ENCODE measurements around the gene SLC6A19. TPM values are rescaled to one million over a fixed set of nuclear protein-coding genes. Genes with fewer than 3 reads are reported as not detected.

SLC6A19 gene
- total RNA-seq, 1 experiment from 2014 or later, result not detected

- DNase-seq, result no peak
- Histone ChIP-seq H3K79me2 (ENCODE audit: low read length) (no peaks in the 10 kb centered on the region), H3K27me3 (ENCODE audit: low read length) (no peaks in the 10 kb centered on the region; the same call in 1 of the 2 replicates), H3K9me3 (ENCODE audit: low read length) (no peaks in the 10 kb centered on the region), H2AFZ (ENCODE audit: low read length) (no peak overlapping the region), H3F3A (ENCODE audit: low read length, unreplicated experiment) (no peaks in the 10 kb centered on the region), H3K27ac (ENCODE audit: low read length) (no peak overlapping the region), H3K36me3 (ENCODE audit: low read depth, low read length) (no peaks in the 10 kb centered on the region), H3K4me3 (ENCODE audit: low read length) (no peak overlapping the region), H3K9me2 (replicated peaks; ENCODE audit: low read length) (no peaks in the 10 kb centered on the region), H3K9ac (ENCODE audit: low read length) (no peak overlapping the region), H3K4me1 (ENCODE audit: insufficient read depth, low read length) (peaks cover 13% of the 10 kb centered on the region), H3K4me2 (ENCODE audit: low read length) (no peak overlapping the region), H4K20me1 (ENCODE audit: low read length) (peaks cover 9% of the 10 kb centered on the region; the same call in 1 of the 2 replicates)
- no TSS peak for BruUV-seq (replicated peaks)
- TF ChIP-seq EZH2 (IDR thresholded peaks at IDR 0.05; ENCODE audit: low read length, unreplicated experiment) (no peak), CTCF (conservative IDR thresholded peaks at IDR 0.05; ENCODE audit: low read depth, low read length) (no peak), EZH2phosphoT487 (IDR thresholded peaks at IDR 0.05; ENCODE audit: borderline replicate concordance, low read length) (no peak)
- no peak for ATAC-seq
- intact Hi-C loops (cut with micrococcal nuclease), result no loop called here
- POLR2A ChIA-PET (ENCODE audit: unreplicated experiment), result no interaction called here
- CTCF ChIA-PET, result no interaction called here
Measured at GRCh38 chr5:1230551-1230950, 29.2 kb downstream of the SLC6A19 start.

GRCh38 chr5:1231354-1231905, 30.0 kb downstream of the SLC6A19 start:
- H3K9me2 ChIP-seq (replicated peaks; ENCODE audit: low read length), result no peaks in the 10 kb centered on the region
- H3K36me3 ChIP-seq (ENCODE audit: low read depth, low read length), result no peaks in the 10 kb centered on the region
- H3K4me3 ChIP-seq (ENCODE audit: low read length), result no peak overlapping the region
- no peaks in the 10 kb centered on the region for H3K79me2 ChIP-seq (ENCODE audit: low read length)
- BruUV-seq (replicated peaks), result no TSS peak
- ChIA-PET POLR2A (ENCODE audit: unreplicated experiment) (no interaction called here), CTCF (no interaction called here)
- TF ChIP-seq CTCF (conservative IDR thresholded peaks at IDR 0.05; ENCODE audit: low read depth, low read length), result no peak
- no peak for TF ChIP-seq EZH2 (IDR thresholded peaks at IDR 0.05; ENCODE audit: low read length, unreplicated experiment)
- no peak for TF ChIP-seq EZH2phosphoT487 (IDR thresholded peaks at IDR 0.05; ENCODE audit: borderline replicate concordance, low read length)
- H3K4me2 ChIP-seq (ENCODE audit: low read length), result no peak overlapping the region
- H3F3A ChIP-seq (ENCODE audit: low read length, unreplicated experiment), result no peaks in the 10 kb centered on the region
- no peaks in the 10 kb centered on the region; the same call in 1 of the 2 replicates for H3K27me3 ChIP-seq (ENCODE audit: low read length)
- ATAC-seq, result no peak
- no peak overlapping the region for H3K9ac ChIP-seq (ENCODE audit: low read length)
- intact Hi-C loops (cut with micrococcal nuclease), result no loop called here
- no peak overlapping the region for H2AFZ ChIP-seq (ENCODE audit: low read length)
- H3K9me3 ChIP-seq (ENCODE audit: low read length), result 0 out of 2 replicates have a peak, but pooled peaks cover 5% of the 10 kb centered on the region
- H4K20me1 ChIP-seq (ENCODE audit: low read length), result peaks cover 9% of the 10 kb centered on the region; the same call in 1 of the 2 replicates
- no peak for DNase-seq
- H3K27ac ChIP-seq (ENCODE audit: low read length), result no peak overlapping the region
- H3K4me1 ChIP-seq (ENCODE audit: insufficient read depth, low read length), result peaks cover 13% of the 10 kb centered on the region

GRCh38 chr5:1232780-1233179, 31.4 kb downstream of the SLC6A19 start:
- Histone ChIP-seq H3K4me1 (ENCODE audit: insufficient read depth, low read length) (peaks cover 4% of the 10 kb centered on the region), H3K79me2 (ENCODE audit: low read length) (no peaks in the 10 kb centered on the region), H3K27ac (ENCODE audit: low read length) (no peak overlapping the region), H3K4me2 (ENCODE audit: low read length) (no peak overlapping the region), H2AFZ (ENCODE audit: low read length) (no peak overlapping the region), H3K36me3 (ENCODE audit: low read depth, low read length) (no peaks in the 10 kb centered on the region), H3K9me3 (ENCODE audit: low read length) (0 out of 2 replicates have a peak, but pooled peaks cover 5% of the 10 kb centered on the region), H3K9ac (ENCODE audit: low read length) (no peak overlapping the region), H4K20me1 (ENCODE audit: low read length) (0 out of 2 replicates have a peak, but pooled peaks cover 4% of the 10 kb centered on the region), H3K9me2 (replicated peaks; ENCODE audit: low read length) (no peaks in the 10 kb centered on the region), H3K4me3 (ENCODE audit: low read length) (no peak overlapping the region), H3F3A (ENCODE audit: low read length, unreplicated experiment) (no peaks in the 10 kb centered on the region), H3K27me3 (ENCODE audit: low read length) (no peaks in the 10 kb centered on the region; the same call in 1 of the 2 replicates)
- BruUV-seq (replicated peaks), result no TSS peak
- POLR2A ChIA-PET (ENCODE audit: unreplicated experiment), result interaction anchor here (0.6 kb wide), 2 partner anchors 55 to 95 kb away, joined by 3 to 5 read pairs; no protein-coding TSS in a partner anchor
- TF ChIP-seq EZH2phosphoT487 (IDR thresholded peaks at IDR 0.05; ENCODE audit: borderline replicate concordance, low read length) (no peak), CTCF (conservative IDR thresholded peaks at IDR 0.05; ENCODE audit: low read depth, low read length) (no peak), EZH2 (IDR thresholded peaks at IDR 0.05; ENCODE audit: low read length, unreplicated experiment) (no peak)
- DNase-seq (no peak), ATAC-seq (no peak)
- CTCF ChIA-PET, result interaction anchor here (0.6 kb wide), 1 partner anchor 17 kb away, joined by 3 read pairs; no protein-coding TSS in a partner anchor
- intact Hi-C loops (cut with micrococcal nuclease), result no loop called here
